ENCODE data around the gene MAPK11. TPM values are rescaled to one million over a fixed set of nuclear protein-coding genes. Genes with fewer than 3 reads are reported as not detected.
"Not testable (repeated sequence)": the region's sequence is repeated elsewhere in the genome, so short reads cannot be mapped to it uniquely, and the experiment has no call there.

MAPK11 gene
- total RNA-seq, 1 donor from 2014 or later, result 11.7 TPM

- intact Hi-C loops (cut with DNase I), result no loop called here
- DNase-seq (ENCODE audit: low spot score), result no peak
Measured at GRCh38 chr22:50281384-50281760, 11.2 kb upstream of the MAPK11 start.

- intact Hi-C loops (cut with DNase I), result no loop called here
- no peak for DNase-seq (ENCODE audit: low spot score)
Measured at GRCh38 chr22:50280708-50281383, 10.7 kb upstream of the MAPK11 start.

GRCh38 chr22:50280022-50280707 is 10.0 kb upstream of the MAPK11 start:
- intact Hi-C loops (cut with DNase I), result no loop called here
- DNase-seq (ENCODE audit: low spot score), result no peak

- intact Hi-C loops (cut with DNase I), result no loop called here
- no peak for DNase-seq (ENCODE audit: low spot score)
Measured at GRCh38 chr22:50278956-50279619, 8.9 kb upstream of the MAPK11 start.

- intact Hi-C loops (cut with DNase I), result no loop called here
Measured at GRCh38 chr22:50278461-50278860, 8.3 kb upstream of the MAPK11 start.

GRCh38 chr22:50277761-50278160 is 7.6 kb upstream of the MAPK11 start:
- intact Hi-C loops (cut with DNase I), result no loop called here
- no peak for DNase-seq (ENCODE audit: low spot score)

More at GRCh38 chr22:50278461-50278860, 8.3 kb upstream of the MAPK11 start:
- DNase-seq (ENCODE audit: low spot score), result no peak

GRCh38 chr22:50276143-50276542 is 6.0 kb upstream of the MAPK11 start:
- DNase-seq (ENCODE audit: low spot score), result peak; percentile 87
- intact Hi-C loops (cut with DNase I), result loop anchor here (1.0 kb wide), 2 partner anchors 51 to 66 kb away; partner anchors contain the start of gene DENND6B

- intact Hi-C loops (cut with DNase I), result loop anchor here (1.0 kb wide), 2 partner anchors 52 to 67 kb away; partner anchors contain the start of gene DENND6B
- DNase-seq (ENCODE audit: low spot score), result no peak
Measured at GRCh38 chr22:50275181-50276055, 5.2 kb upstream of the MAPK11 start.

- DNase-seq (ENCODE audit: low spot score), result no peak
- intact Hi-C loops (cut with DNase I), result loop anchor here (5.0 kb wide), 1 partner anchor 33 kb away; the partner anchor contains the start of gene PLXNB2
Measured at GRCh38 chr22:50274771-50275170, 4.6 kb upstream of the MAPK11 start.

GRCh38 chr22:50274311-50274710 is 4.1 kb upstream of the MAPK11 start:
- intact Hi-C loops (cut with DNase I), result loop anchor here (5.0 kb wide), 1 partner anchor 33 kb away; the partner anchor contains the start of gene PLXNB2
- no peak for DNase-seq (ENCODE audit: low spot score)

- intact Hi-C loops (cut with DNase I), result loop anchor here (5.0 kb wide), 1 partner anchor 34 kb away; the partner anchor contains the start of gene PLXNB2
- DNase-seq (ENCODE audit: low spot score), result not testable (repeated sequence)
Measured at GRCh38 chr22:50273781-50274180, 3.6 kb upstream of the MAPK11 start.

- intact Hi-C loops (cut with DNase I), result loop anchor here (5.0 kb wide), 1 partner anchor 34 kb away; the partner anchor contains the start of gene PLXNB2
- DNase-seq (ENCODE audit: low spot score), result not testable (repeated sequence)
Measured at GRCh38 chr22:50273352-50273751, 3.2 kb upstream of the MAPK11 start.

- no peak for DNase-seq (ENCODE audit: low spot score)
- intact Hi-C loops (cut with DNase I), result loop anchor here (5.0 kb wide), 1 partner anchor 35 kb away; the partner anchor contains the start of gene PLXNB2
Measured at GRCh38 chr22:50272044-50272802, 2.0 kb upstream of the MAPK11 start.

GRCh38 chr22:50271519-50271970 is 1.4 kb upstream of the MAPK11 start:
- intact Hi-C loops (cut with DNase I), result loop anchor here (5.0 kb wide), 1 partner anchor 36 kb away; the partner anchor contains the start of gene PLXNB2
- DNase-seq (ENCODE audit: low spot score), result no peak

GRCh38 chr22:50270666-50271394 is 650 bp upstream of the MAPK11 start:
- intact Hi-C loops (cut with DNase I), result loop anchor here (5.0 kb wide), 1 partner anchor 36 kb away; the partner anchor contains the start of gene PLXNB2
- no peak for DNase-seq (ENCODE audit: low spot score)

- intact Hi-C loops (cut with DNase I), result no loop called here
- no peak for DNase-seq (ENCODE audit: low spot score)
Measured at GRCh38 chr22:50269573-50269969, 609 bp downstream of the MAPK11 start.

- intact Hi-C loops (cut with DNase I), result no loop called here
- no peak for DNase-seq (ENCODE audit: low spot score)
Measured at GRCh38 chr22:50268655-50269113, 1.5 kb downstream of the MAPK11 start.

Data from cardiac septum (tissue), 1 donor.